Mesendoderm (in vitro differentiated cells): ENCODE measurements around the gene ANKRD12.

Experiments
- DNase-seq: peaks from one replicate; pipeline ENCODE4 v3.0.0; 2013
- H2AK5ac ChIP-seq: 2 replicates; pipeline ENCODE4 v1.6.1; 2013; ENCODE audit warnings: low read length, inconsistent platforms
- H2BK120ac ChIP-seq: 2 replicates; pipeline ENCODE4 v1.6.1; 2013; ENCODE audit warnings: low read depth, mild to moderate bottlenecking, low read length, moderate library complexity, mixed read lengths
- H2BK15ac ChIP-seq: replicated peaks from 2 replicates; pipeline ENCODE4 v1.6.1; 2013; ENCODE audit warnings: low read depth, mild to moderate bottlenecking, moderate library complexity
- H2BK5ac ChIP-seq: 2 replicates; pipeline ENCODE4 v1.6.1; 2013; ENCODE audit warnings: low read length, inconsistent platforms
- H3K18ac ChIP-seq: 2 replicates; pipeline ENCODE4 v1.6.1; 2013; ENCODE audit warnings: mild to moderate bottlenecking, low read length, mixed read lengths
- H3K23ac ChIP-seq: one replicate; pipeline ENCODE4 v1.6.1; 2013; ENCODE audit warnings: low read length
- H3K27ac ChIP-seq: 2 replicates; pipeline ENCODE4 v1.5.1; 2013; ENCODE audit warnings: low read depth, mild to moderate bottlenecking, inconsistent platforms, low read length, moderate library complexity
- H3K27me3 ChIP-seq: 2 replicates; pipeline ENCODE4 v1.6.1; 2013; ENCODE audit warnings: low read length, control low read depth, mild to moderate bottlenecking, inconsistent platforms; ENCODE audit not compliant: insufficient read depth, poor library complexity
- H3K36me3 ChIP-seq: 2 replicates; pipeline ENCODE4 v1.6.1; 2013; ENCODE audit warnings: low read length, inconsistent platforms; ENCODE audit not compliant: control insufficient read depth, insufficient read depth
- H3K4ac ChIP-seq: one replicate; pipeline ENCODE4 v1.6.1; 2013; ENCODE audit warnings: low read depth, mild to moderate bottlenecking, low read length, moderate library complexity
- H3K4me1 ChIP-seq: 2 replicates; pipeline ENCODE4 v1.6.1; 2013; ENCODE audit warnings: low read depth, low read length, inconsistent platforms; ENCODE audit not compliant: control insufficient read depth
- H3K4me2 ChIP-seq: 2 replicates; pipeline ENCODE4 v1.6.1; 2013; ENCODE audit warnings: low read length
- H3K4me3 ChIP-seq: 2 replicates; pipeline ENCODE4 v1.5.1; 2013; ENCODE audit warnings: mild to moderate bottlenecking, low read length
- H3K56ac ChIP-seq: one replicate; pipeline ENCODE4 v1.6.1; 2013; ENCODE audit warnings: low read length
- H3K79me1 ChIP-seq: 2 replicates; pipeline ENCODE4 v1.6.1; 2013; ENCODE audit warnings: low read length, inconsistent platforms
- H3K79me2 ChIP-seq: 2 replicates; pipeline ENCODE4 v1.6.1; 2013; ENCODE audit warnings: mild to moderate bottlenecking, low read length; ENCODE audit not compliant: control insufficient read depth, insufficient read depth
- H3K9ac ChIP-seq: 2 replicates; pipeline ENCODE4 v1.6.1; 2013; ENCODE audit warnings: low read length, inconsistent platforms
- H4K5ac ChIP-seq: one replicate; pipeline ENCODE4 v1.6.1; 2013; ENCODE audit warnings: low read length
- H4K8ac ChIP-seq: one replicate; pipeline ENCODE4 v1.6.1; 2013; ENCODE audit warnings: low read depth, mild to moderate bottlenecking, control low read depth, low read length, moderate library complexity
- WGBS: extraction: QIAGEN DNeasy Blood & Tissue Kit; methylation state at CpG from one replicate; pipeline ENCODE4 v1.1.7; 2013; ENCODE audit warnings: low lambda C conversion rate, missing lambda C conversion rate; ENCODE audit not compliant: insufficient coverage; ENCODE audit errors: extremely low coverage; 5-methylcytosine and 5-hydroxymethylcytosine counted together

Gene ANKRD12

GRCh38 chr18:9199681-9200080 lies 63.1 kb downstream of the ANKRD12 start:
- H4K8ac ChIP-seq, result no peak overlapping the region
- no peaks in the 10 kb centered on the region for H3K79me2 ChIP-seq
- H3K79me1 ChIP-seq, result no peaks in the 10 kb centered on the region
- H3K36me3 ChIP-seq, result no peaks in the 10 kb centered on the region
- no peaks in the 10 kb centered on the region for H3K27me3 ChIP-seq
- H3K27ac ChIP-seq, result no peak overlapping the region
- no peak overlapping the region for H2AK5ac ChIP-seq
- no peak overlapping the region for H2BK120ac ChIP-seq
- no peak overlapping the region for H3K18ac ChIP-seq
- DNase-seq, result no peak
- H2BK5ac ChIP-seq, result no peak overlapping the region
- no peak overlapping the region for H3K4me2 ChIP-seq
- H3K23ac ChIP-seq, result no peak overlapping the region
- no peak overlapping the region for H2BK15ac ChIP-seq
- no peak overlapping the region for H3K4me3 ChIP-seq
- peaks cover 2% of the 10 kb centered on the region for H3K4me1 ChIP-seq
- H3K56ac ChIP-seq, result no peak overlapping the region
- no peak overlapping the region for H3K9ac ChIP-seq
- no peak overlapping the region for H4K5ac ChIP-seq
- H3K4ac ChIP-seq, result no peak overlapping the region

GRCh38 chr18:9201224-9201623 lies 64.6 kb downstream of the ANKRD12 start:
- no peaks in the 10 kb centered on the region for H3K79me1 ChIP-seq
- H2BK120ac ChIP-seq, result no peak overlapping the region
- no peak overlapping the region for H3K4me2 ChIP-seq
- no peak overlapping the region for H3K18ac ChIP-seq
- no peaks in the 10 kb centered on the region for H3K36me3 ChIP-seq
- H3K79me2 ChIP-seq, result no peaks in the 10 kb centered on the region
- no peak overlapping the region for H3K23ac ChIP-seq
- H3K27ac ChIP-seq, result no peak overlapping the region
- H3K4me3 ChIP-seq, result no peak overlapping the region
- WGBS, result no CpG with 5 or more reads among the region's 2 CpGs
- H2BK15ac ChIP-seq, result no peak overlapping the region
- no peak overlapping the region for H3K4ac ChIP-seq
- H2BK5ac ChIP-seq, result no peak overlapping the region
- no peak overlapping the region for H2AK5ac ChIP-seq
- no peak overlapping the region for H4K5ac ChIP-seq
- H4K8ac ChIP-seq, result no peak overlapping the region
- DNase-seq, result no peak
- H3K4me1 ChIP-seq, result peaks cover 2% of the 10 kb centered on the region
- H3K56ac ChIP-seq, result no peak overlapping the region
- H3K9ac ChIP-seq, result no peak overlapping the region
- H3K27me3 ChIP-seq, result no peaks in the 10 kb centered on the region

GRCh38 chr18:9204659-9205058 lies 68.1 kb downstream of the ANKRD12 start:
- Histone ChIP-seq H4K8ac (no peak overlapping the region), H2BK120ac (no peak overlapping the region), H2BK15ac (no peak overlapping the region), H3K18ac (no peak overlapping the region), H3K9ac (no peak overlapping the region), H3K56ac (no peak overlapping the region), H3K79me2 (no peaks in the 10 kb centered on the region), H3K4ac (no peak overlapping the region), H3K79me1 (no peaks in the 10 kb centered on the region), H3K4me1 (peaks cover 2% of the 10 kb centered on the region), H3K4me3 (no peak overlapping the region), H3K27me3 (no peaks in the 10 kb centered on the region), H2AK5ac (no peak overlapping the region), H3K27ac (no peak overlapping the region), H4K5ac (no peak overlapping the region), H2BK5ac (no peak overlapping the region), H3K23ac (no peak overlapping the region), H3K4me2 (no peak overlapping the region), H3K36me3 (no peaks in the 10 kb centered on the region)
- peak; percentile 3 for DNase-seq
- WGBS, result no CpG with 5 or more reads among the region's 5 CpGs

GRCh38 chr18:9206421-9206820 lies 69.8 kb downstream of the ANKRD12 start:
- no peak overlapping the region for H3K18ac ChIP-seq
- no peak overlapping the region for H3K9ac ChIP-seq
- no CpG with 5 or more reads among the region's 3 CpGs for WGBS
- H3K4me3 ChIP-seq, result no peak overlapping the region
- H4K8ac ChIP-seq, result no peak overlapping the region
- no peak overlapping the region for H2AK5ac ChIP-seq
- no peaks in the 10 kb centered on the region for H3K4me1 ChIP-seq
- DNase-seq, result no peak
- no peak overlapping the region for H2BK120ac ChIP-seq
- no peaks in the 10 kb centered on the region for H3K36me3 ChIP-seq
- no peak overlapping the region for H3K4me2 ChIP-seq
- H3K56ac ChIP-seq, result no peak overlapping the region
- no peak overlapping the region for H2BK15ac ChIP-seq
- no peaks in the 10 kb centered on the region for H3K27me3 ChIP-seq
- H4K5ac ChIP-seq, result no peak overlapping the region
- no peak overlapping the region for H3K4ac ChIP-seq
- no peaks in the 10 kb centered on the region for H3K79me1 ChIP-seq
- H3K27ac ChIP-seq, result no peak overlapping the region
- no peak overlapping the region for H2BK5ac ChIP-seq
- H3K79me2 ChIP-seq, result no peaks in the 10 kb centered on the region
- no peak overlapping the region for H3K23ac ChIP-seq

- no peaks in the 10 kb centered on the region for H3K79me1 ChIP-seq
- no peak overlapping the region for H3K9ac ChIP-seq
- H3K36me3 ChIP-seq, result no peaks in the 10 kb centered on the region
- H2BK15ac ChIP-seq, result no peak overlapping the region
- H3K23ac ChIP-seq, result no peak overlapping the region
- H3K79me2 ChIP-seq, result no peaks in the 10 kb centered on the region
- no peak overlapping the region for H3K4me2 ChIP-seq
- DNase-seq, result no peak
- WGBS, result no CpG with 5 or more reads among the region's 4 CpGs
- H3K4me1 ChIP-seq, result no peaks in the 10 kb centered on the region
- H3K27me3 ChIP-seq, result no peaks in the 10 kb centered on the region
- H3K4ac ChIP-seq, result no peak overlapping the region
- H3K4me3 ChIP-seq, result no peak overlapping the region
- H3K27ac ChIP-seq, result no peak overlapping the region
- H3K18ac ChIP-seq, result no peak overlapping the region
- H2BK5ac ChIP-seq, result no peak overlapping the region
- H2AK5ac ChIP-seq, result no peak overlapping the region
- H2BK120ac ChIP-seq, result no peak overlapping the region
- H4K8ac ChIP-seq, result no peak overlapping the region
- H3K56ac ChIP-seq, result no peak overlapping the region
- no peak overlapping the region for H4K5ac ChIP-seq
Measured at GRCh38 chr18:9209279-9209678, 72.7 kb downstream of the ANKRD12 start.

GRCh38 chr18:9210966-9211365 lies 74.4 kb downstream of the ANKRD12 start:
- Histone ChIP-seq H3K36me3 (no peaks in the 10 kb centered on the region), H2AK5ac (no peak overlapping the region), H3K4me3 (no peak overlapping the region), H3K27ac (no peak overlapping the region), H3K9ac (no peak overlapping the region), H2BK15ac (no peak overlapping the region), H3K27me3 (no peaks in the 10 kb centered on the region), H3K4ac (no peak overlapping the region), H3K79me1 (no peaks in the 10 kb centered on the region), H3K79me2 (no peaks in the 10 kb centered on the region), H3K4me2 (no peak overlapping the region), H3K18ac (no peak overlapping the region), H3K23ac (no peak overlapping the region), H4K5ac (no peak overlapping the region), H3K56ac (no peak overlapping the region), H3K4me1 (no peaks in the 10 kb centered on the region), H2BK120ac (no peak overlapping the region), H2BK5ac (no peak overlapping the region), H4K8ac (no peak overlapping the region)
- no peak for DNase-seq
- no CpG with 5 or more reads among the region's 2 CpGs for WGBS
